Activated CD4-positive, alpha-beta T cell treated with anti-CD3 and anti-CD28 coated beads for 1 hour (primary cell): ENCODE results near the gene CKAP2L.

Source experiments
- DNase-seq: peaks from one replicate; pipeline ENCODE4 v3.0.0-alpha.2; 2020

Gene CKAP2L

GRCh38 chr2:112791693-112792230 lies 27.4 kb upstream of the CKAP2L start:
- DNase-seq = no peak

- DNase-seq = no peak
Observed at GRCh38 chr2:112791019-112791418, 26.6 kb upstream of the CKAP2L start.

- DNase-seq = no peak
Observed at GRCh38 chr2:112790305-112790704, 25.9 kb upstream of the CKAP2L start.

GRCh38 chr2:112789186-112789585 lies 24.8 kb upstream of the CKAP2L start:
- no peak for DNase-seq

- no peak for DNase-seq
Observed at GRCh38 chr2:112788653-112789052, 24.2 kb upstream of the CKAP2L start.

- no peak for DNase-seq
Observed at GRCh38 chr2:112787729-112788393, 23.5 kb upstream of the CKAP2L start.

GRCh38 chr2:112787294-112787693 lies 22.9 kb upstream of the CKAP2L start:
- DNase-seq = no peak

GRCh38 chr2:112784199-112785189 lies 20.1 kb upstream of the CKAP2L start, which contains the start of gene IL1A:
Gene IL1A (minus strand): TSS chr2:112784493. CDS start chr2:112783770, 723 bp downstream.
- DNase-seq = no peak

GRCh38 chr2:112783187-112783714 lies 18.8 kb upstream of the CKAP2L start:
- no peak for DNase-seq

GRCh38 chr2:112782234-112782799 lies 17.9 kb upstream of the CKAP2L start:
- DNase-seq = no peak

- no peak for DNase-seq
Observed at GRCh38 chr2:112779598-112779997, 15.2 kb upstream of the CKAP2L start.

GRCh38 chr2:112777036-112777435 lies 12.6 kb upstream of the CKAP2L start:
- DNase-seq = no peak

- no peak for DNase-seq
Observed at GRCh38 chr2:112776113-112776512, 11.7 kb upstream of the CKAP2L start.

- DNase-seq = no peak
Observed at GRCh38 chr2:112774536-112775285, 10.3 kb upstream of the CKAP2L start.

- no peak for DNase-seq
Observed at GRCh38 chr2:112773556-112773955, 9.1 kb upstream of the CKAP2L start.

- no peak for DNase-seq
Observed at GRCh38 chr2:112772911-112773475, 8.6 kb upstream of the CKAP2L start.

GRCh38 chr2:112772322-112772721 lies 7.9 kb upstream of the CKAP2L start:
- no peak for DNase-seq

- DNase-seq = no peak
Observed at GRCh38 chr2:112768432-112768831, 4.0 kb upstream of the CKAP2L start.

GRCh38 chr2:112767693-112768330 lies 3.4 kb upstream of the CKAP2L start:
- no peak for DNase-seq

GRCh38 chr2:112765251-112765650 lies 842 bp upstream of the CKAP2L start:
- no peak for DNase-seq

- no peak for DNase-seq
Observed at GRCh38 chr2:112762276-112762675, 2.1 kb downstream of the CKAP2L start.
